ENCODE results near the gene PPP1R26. TPM values are rescaled to one million over a fixed set of nuclear protein-coding genes. Genes with fewer than 3 reads are reported as not detected.

Gene PPP1R26
- total RNA-seq, 2 experiments from 2014 or later: 0.29 to 0.32 TPM

DNA sequence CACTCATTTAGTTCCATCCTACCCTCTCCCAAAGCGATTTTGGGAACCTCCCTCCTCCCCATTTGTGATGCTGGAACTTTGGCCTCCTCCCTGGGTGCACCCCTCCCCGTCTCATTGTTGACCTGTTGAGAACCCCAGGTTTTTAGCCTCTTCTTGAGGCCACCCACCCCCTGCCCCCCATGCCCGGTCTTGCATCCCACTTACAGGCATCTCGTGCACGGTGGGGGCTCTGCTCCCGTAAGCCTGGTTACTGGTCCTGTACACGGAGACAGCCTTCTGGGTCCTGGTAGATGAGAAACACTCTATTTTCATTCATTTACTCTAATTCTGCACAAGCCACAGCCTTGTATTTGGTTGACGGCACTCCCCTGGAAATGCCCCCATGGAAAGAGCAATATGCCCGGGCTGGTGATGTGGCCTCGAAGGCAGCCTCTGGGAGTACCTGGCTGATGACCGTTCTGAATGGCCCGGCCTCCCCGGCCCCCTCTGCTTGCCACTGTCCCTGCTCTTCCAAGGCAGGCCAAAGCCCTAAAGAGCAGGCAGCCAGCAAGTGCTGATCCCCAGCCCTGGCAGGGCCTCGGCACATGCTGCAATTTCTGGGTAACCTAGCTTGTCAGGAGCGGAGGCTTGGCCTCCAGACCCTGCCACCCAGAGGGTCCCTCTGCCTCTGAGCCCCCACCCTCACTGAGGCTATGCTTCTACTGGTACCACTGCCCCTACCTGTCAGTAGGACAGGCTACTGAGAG, 19.0 kb downstream of the PPP1R26 start:
- CTCF ChIA-PET: interaction anchor here (0.6 kb wide), 1 partner anchor 13 kb away, joined by 3 read pairs; no protein-coding TSS in a partner anchor
- peaks cover 3% of the 10 kb centered on the region for H3K27me3 Mint-ChIP-seq (ENCODE audit: low read depth)
- DNase-seq: no peak
- H3K27ac Mint-ChIP-seq: no peak overlapping the region
- peaks cover 20% of the 10 kb centered on the region for H3K4me1 Mint-ChIP-seq (ENCODE audit: low read depth)
- intact Hi-C loops (cut with micrococcal nuclease): no loop called here
- H3K9me3 Mint-ChIP-seq: no peaks in the 10 kb centered on the region
- H3K4me3 Mint-ChIP-seq: no peak overlapping the region
- peaks cover 12% of the 10 kb centered on the region for H3K36me3 Mint-ChIP-seq (ENCODE audit: low read depth)

DNA sequence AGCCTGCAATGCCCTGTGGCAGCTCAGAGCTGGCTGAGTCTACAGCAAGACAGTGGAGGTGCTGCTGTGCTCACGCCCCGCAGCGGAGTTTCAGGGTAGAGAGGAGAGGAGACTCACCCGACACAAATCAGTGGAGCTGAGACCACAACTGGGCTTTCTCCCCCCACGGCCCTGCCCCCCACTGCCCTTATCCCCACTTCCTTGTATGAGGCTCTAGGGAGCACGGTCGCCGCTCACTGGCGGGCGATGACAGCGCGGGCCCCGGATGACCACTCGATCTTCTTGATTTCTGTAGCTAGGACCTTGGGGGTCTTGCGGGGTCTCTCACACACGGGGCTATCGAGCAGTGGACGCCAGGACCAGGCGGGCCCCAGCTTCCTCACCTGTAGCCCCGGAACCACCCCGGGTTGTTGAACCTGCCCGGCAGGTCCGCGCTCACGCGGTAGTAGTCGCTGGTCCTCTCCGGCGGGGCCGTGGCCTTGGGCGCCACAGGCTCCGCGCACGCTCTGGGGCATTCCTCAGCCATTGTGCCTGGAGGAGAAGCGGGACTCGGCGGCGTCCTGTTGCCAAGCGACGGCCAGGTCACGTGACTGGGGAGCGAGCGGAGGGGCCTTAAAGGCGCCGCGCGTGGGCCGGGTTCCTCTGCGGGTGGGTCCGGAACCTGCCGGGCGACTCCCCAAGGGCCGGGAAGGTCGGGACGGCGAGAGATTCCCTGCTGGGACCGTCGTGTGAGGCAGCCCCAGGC, 19.9 kb downstream of the PPP1R26 start:
- CTCF ChIA-PET: no interaction called here
- H3K4me3 Mint-ChIP-seq: peak overlapping the region; percentile 58
- DNase-seq: peak; percentile 86
- H3K4me1 Mint-ChIP-seq (ENCODE audit: low read depth): peaks cover 24% of the 10 kb centered on the region
- intact Hi-C loops (cut with micrococcal nuclease): loop anchor here (5.0 kb wide), 2 partner anchors 103 to 408 kb away; partner anchors contain the start of gene CAMSAP1
- peaks cover 17% of the 10 kb centered on the region for H3K36me3 Mint-ChIP-seq (ENCODE audit: low read depth)
- peaks cover 3% of the 10 kb centered on the region for H3K27me3 Mint-ChIP-seq (ENCODE audit: low read depth)
- no peaks in the 10 kb centered on the region for H3K9me3 Mint-ChIP-seq
- no peak overlapping the region for H3K27ac Mint-ChIP-seq

DNA sequence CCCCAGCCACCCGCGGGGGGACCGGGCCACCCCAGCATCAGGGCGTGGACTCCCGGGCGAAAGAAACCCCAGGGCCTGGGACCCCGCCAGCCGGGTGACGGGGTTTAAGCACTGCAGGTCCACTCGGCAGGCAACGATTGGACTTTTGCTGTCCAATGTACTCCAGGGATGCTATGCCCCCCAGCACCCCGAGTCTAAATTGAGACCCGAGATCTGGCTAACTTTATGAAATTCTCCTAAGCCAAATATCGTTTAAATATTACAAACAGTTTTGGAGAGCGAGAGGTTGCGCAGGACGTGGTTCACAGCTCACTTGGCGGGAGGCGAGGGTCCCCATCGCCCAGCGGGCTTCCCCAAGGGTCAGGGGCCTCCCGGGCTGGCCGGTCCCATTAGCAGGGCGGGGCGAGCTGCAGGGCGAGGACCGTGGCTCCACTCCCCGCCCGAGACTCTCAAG, 20.5 kb downstream of the PPP1R26 start:
- Mint-ChIP-seq H3K9me3 (no peaks in the 10 kb centered on the region), H3K4me3 (peak overlapping the region; percentile 93), H3K27ac (no peak overlapping the region), H3K4me1 (ENCODE audit: low read depth) (peaks cover 26% of the 10 kb centered on the region), H3K27me3 (ENCODE audit: low read depth) (peaks cover 3% of the 10 kb centered on the region), H3K36me3 (ENCODE audit: low read depth) (peaks cover 21% of the 10 kb centered on the region)
- intact Hi-C loops (cut with micrococcal nuclease): loop anchor here (5.0 kb wide), 2 partner anchors 102 to 407 kb away; partner anchors contain the start of gene CAMSAP1
- no peak for DNase-seq
- CTCF ChIA-PET: no interaction called here

GRCh38 chr9:135500525-135501260, 21.1 kb downstream of the PPP1R26 start, which contains the start of gene MRPS2:
Gene MRPS2, plus strand, starts transcription at chr9:135500682. Its CDS starts 29 bp downstream, at chr9:135500711.
- CTCF ChIA-PET: no interaction called here
- peak; percentile 85 for DNase-seq
- Mint-ChIP-seq H3K27me3 (ENCODE audit: low read depth) (peaks cover 3% of the 10 kb centered on the region), H3K9me3 (no peaks in the 10 kb centered on the region), H3K4me3 (peak within 1 kb of the TSS; percentile 93), H3K36me3 (ENCODE audit: low read depth) (peaks cover 25% of the 10 kb centered on the region), H3K4me1 (ENCODE audit: low read depth) (peaks cover 26% of the 10 kb centered on the region), H3K27ac (peak within 1 kb of the TSS; percentile 93)
- intact Hi-C loops (cut with micrococcal nuclease): loop anchor here (5.0 kb wide), 2 partner anchors 102 to 407 kb away; partner anchors contain the start of gene CAMSAP1

DNA sequence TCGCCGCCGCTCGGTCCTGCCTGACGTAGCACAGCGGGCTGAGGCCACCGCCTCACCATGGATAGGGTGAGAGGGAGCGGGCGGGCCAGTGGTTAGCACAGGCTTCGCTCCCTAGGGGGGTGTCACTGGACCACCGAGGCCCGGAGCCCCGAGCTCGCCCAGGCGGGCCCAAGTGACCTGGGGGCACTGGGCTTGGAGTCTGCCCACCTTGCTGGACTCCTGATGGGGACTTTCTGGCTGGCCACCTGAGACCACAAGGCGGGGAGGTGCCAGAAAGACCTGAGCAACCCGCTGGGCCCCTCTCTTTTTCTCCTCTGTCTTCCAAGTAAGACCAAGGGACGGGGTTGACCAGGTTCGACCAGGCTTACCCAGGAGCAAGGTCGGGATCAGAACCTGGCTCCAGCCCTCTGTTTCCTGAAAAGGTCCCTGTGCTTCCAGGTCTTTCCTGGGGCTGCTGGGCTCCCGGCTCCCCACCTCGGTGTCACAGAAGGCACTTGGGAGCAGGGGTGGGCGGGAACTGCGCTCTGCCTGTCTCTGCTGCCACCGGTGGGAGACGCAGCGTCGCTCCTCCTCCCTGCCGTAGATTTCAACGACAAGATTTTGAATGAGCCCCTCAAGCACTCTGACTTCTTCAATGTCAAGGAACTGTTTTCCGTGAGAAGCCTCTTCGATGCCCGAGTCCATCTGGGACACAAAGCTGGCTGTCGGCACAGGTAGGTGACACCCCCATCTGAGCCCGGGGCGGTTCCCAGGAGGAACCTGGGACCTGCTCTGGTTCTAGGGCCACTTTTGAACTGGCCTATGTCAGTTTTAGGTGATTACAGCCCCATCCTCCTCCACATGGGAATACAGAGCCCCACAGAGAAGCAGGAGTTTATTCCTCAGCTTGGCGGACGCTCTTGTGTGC, 21.9 kb downstream of the PPP1R26 start:
- peak overlapping the region; percentile 36 for H3K27ac Mint-ChIP-seq
- H3K27me3 Mint-ChIP-seq (ENCODE audit: low read depth): peaks cover 3% of the 10 kb centered on the region
- peak overlapping the region; percentile 93 for H3K4me3 Mint-ChIP-seq
- no peaks in the 10 kb centered on the region for H3K9me3 Mint-ChIP-seq
- DNase-seq: peak; percentile 45
- CTCF ChIA-PET: no interaction called here
- intact Hi-C loops (cut with micrococcal nuclease): loop anchor here (5.0 kb wide), 2 partner anchors 101 to 406 kb away; partner anchors contain the start of gene CAMSAP1
- peaks cover 26% of the 10 kb centered on the region for H3K4me1 Mint-ChIP-seq (ENCODE audit: low read depth)
- peaks cover 25% of the 10 kb centered on the region for H3K36me3 Mint-ChIP-seq (ENCODE audit: low read depth)

GRCh38 chr9:135502168-135502872, 22.7 kb downstream of the PPP1R26 start:
- Mint-ChIP-seq H3K9me3 (no peaks in the 10 kb centered on the region), H3K36me3 (ENCODE audit: low read depth) (peaks cover 25% of the 10 kb centered on the region), H3K4me1 (ENCODE audit: low read depth) (peaks cover 26% of the 10 kb centered on the region), H3K27me3 (ENCODE audit: low read depth) (peaks cover 3% of the 10 kb centered on the region), H3K4me3 (peak overlapping the region; percentile 93), H3K27ac (no peak overlapping the region)
- intact Hi-C loops (cut with micrococcal nuclease): loop anchor here (5.0 kb wide), 2 partner anchors 100 to 405 kb away; partner anchors contain the start of gene CAMSAP1
- DNase-seq: no peak
- CTCF ChIA-PET: no interaction called here

DNA sequence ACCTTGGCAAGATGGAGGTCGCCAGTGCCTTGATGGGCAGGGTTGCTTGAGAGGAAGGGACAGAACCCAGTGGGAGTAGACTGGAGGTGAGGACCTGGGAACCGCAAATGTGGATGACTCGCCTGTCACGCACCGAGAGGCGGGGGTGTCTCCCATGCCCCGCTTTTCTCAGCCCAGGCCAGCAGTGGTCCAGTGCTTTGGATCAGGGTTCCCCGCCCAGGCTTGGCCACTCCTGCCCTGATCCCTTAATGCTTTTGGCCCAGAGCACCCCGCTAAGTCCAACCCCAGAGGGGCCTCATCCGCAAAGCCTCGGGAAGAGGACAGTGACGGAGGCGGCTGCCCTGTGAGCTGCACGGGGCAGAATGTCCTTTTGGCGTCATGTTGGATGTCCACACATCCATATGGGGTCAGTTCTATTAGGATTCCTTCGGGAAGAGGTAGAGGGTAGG, 23.3 kb downstream of the PPP1R26 start:
- Mint-ChIP-seq H3K9me3 (peaks cover under 1% of the 10 kb centered on the region), H3K27me3 (ENCODE audit: low read depth) (peaks cover 3% of the 10 kb centered on the region), H3K36me3 (ENCODE audit: low read depth) (peaks cover 25% of the 10 kb centered on the region), H3K4me1 (ENCODE audit: low read depth) (peaks cover 26% of the 10 kb centered on the region), H3K27ac (no peak overlapping the region), H3K4me3 (no peak overlapping the region)
- DNase-seq: no peak
- intact Hi-C loops (cut with micrococcal nuclease): loop anchor here (5.0 kb wide), 2 partner anchors 99 to 404 kb away; partner anchors contain the start of gene CAMSAP1
- CTCF ChIA-PET: interaction anchor here (0.6 kb wide), 1 partner anchor 228 kb away, joined by 3 read pairs; no protein-coding TSS in a partner anchor

DNA sequence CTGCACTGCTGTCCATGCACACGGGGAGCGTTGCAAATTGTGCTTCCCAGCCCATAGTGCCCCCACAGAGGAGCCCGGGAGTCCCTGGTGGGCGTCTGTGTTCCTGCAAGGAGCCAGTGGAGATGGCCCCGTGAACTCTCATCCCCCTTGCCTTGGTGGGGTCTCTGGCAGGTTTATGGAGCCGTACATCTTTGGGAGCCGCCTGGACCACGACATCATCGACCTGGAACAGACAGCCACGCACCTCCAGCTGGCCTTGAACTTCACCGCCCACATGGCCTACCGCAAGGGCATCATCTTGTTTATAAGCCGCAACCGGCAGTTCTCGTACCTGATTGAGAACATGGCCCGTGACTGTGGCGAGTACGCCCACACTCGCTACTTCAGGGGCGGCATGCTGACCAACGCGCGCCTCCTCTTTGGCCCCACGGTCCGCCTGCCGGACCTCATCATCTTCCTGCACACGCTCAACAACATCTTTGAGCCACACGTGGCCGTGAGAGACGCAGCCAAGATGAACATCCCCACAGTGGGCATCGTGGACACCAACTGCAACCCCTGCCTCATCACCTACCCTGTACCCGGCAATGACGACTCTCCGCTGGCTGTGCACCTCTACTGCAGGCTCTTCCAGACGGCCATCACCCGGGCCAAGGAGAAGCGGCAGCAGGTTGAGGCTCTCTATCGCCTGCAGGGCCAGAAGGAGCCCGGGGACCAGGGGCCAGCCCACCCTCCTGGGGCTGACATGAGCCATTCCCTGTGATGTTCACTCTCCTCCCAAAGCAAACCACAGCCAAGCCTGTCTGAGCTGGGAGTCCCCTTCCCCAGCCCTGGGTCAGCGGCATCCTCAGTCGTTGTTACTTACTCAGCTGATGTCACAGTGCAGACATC, 24.0 kb downstream of the PPP1R26 start:
- intact Hi-C loops (cut with micrococcal nuclease): loop anchor here (5.0 kb wide), 2 partner anchors 99 to 404 kb away; partner anchors contain the start of gene CAMSAP1
- Mint-ChIP-seq H3K4me1 (ENCODE audit: low read depth) (peaks cover 26% of the 10 kb centered on the region), H3K27ac (no peak overlapping the region), H3K4me3 (peak overlapping the region; percentile 13), H3K27me3 (ENCODE audit: low read depth) (no peaks in the 10 kb centered on the region), H3K36me3 (ENCODE audit: low read depth) (peaks cover 25% of the 10 kb centered on the region), H3K9me3 (peaks cover 6% of the 10 kb centered on the region)
- DNase-seq: no peak
- CTCF ChIA-PET: interaction anchor here (0.6 to 1.2 kb wide), 2 partner anchors 20 to 229 kb away, joined by 3 read pairs; no protein-coding TSS in a partner anchor

DNA sequence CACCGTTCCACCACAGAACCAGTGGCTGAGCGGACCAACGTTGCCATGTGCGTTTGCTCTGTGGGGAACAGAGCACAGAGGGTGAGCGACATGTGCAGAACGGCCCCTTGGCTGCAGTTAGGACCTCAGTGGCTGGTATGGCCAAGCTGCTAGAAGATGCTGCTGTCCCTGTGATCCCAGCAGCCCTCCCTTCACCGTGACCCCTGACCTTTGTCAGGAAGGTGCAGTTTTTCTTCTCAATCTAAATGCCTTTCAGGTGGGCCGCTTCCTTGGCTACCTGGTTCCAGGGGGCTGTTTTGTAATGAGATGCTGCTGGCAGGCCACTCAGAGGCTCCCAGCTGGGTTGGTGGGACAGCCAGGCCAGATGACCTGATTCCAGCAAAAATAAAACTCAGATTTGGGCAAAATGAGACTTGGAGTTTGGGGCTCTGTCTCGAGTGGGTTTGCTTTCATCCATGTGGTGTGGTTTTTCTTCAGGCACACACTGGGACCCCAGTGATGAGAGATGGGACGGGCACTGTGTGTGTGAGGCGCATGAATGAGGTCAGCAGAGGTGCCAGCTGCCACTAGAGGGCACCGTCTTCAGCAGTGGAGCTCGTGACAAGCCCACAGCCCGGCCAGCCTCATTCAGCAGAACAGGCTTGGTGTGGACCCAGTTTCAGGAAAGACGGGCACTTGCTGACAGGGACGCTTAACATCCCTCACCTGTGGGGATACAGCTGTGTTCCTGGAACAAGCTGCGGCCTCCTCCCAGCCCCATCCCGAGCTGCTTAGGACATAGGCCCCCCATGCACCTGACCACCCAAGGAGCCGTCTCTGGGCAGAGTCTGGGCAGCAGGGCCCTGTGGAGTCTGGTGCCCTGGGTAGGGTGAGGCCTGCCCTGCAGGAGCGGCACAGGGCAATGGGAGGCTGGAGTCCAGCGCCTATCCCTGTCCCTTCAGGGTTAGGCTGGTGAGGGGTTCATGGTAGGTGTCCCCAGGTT, 25.0 kb downstream of the PPP1R26 start:
- Mint-ChIP-seq H3K4me3 (no peak overlapping the region), H3K36me3 (ENCODE audit: low read depth) (peaks cover 25% of the 10 kb centered on the region), H3K27ac (no peak overlapping the region), H3K9me3 (peaks cover 16% of the 10 kb centered on the region), H3K4me1 (ENCODE audit: low read depth) (peaks cover 22% of the 10 kb centered on the region), H3K27me3 (ENCODE audit: low read depth) (no peaks in the 10 kb centered on the region)
- CTCF ChIA-PET: interaction anchor here (1.0 to 1.5 kb wide), 6 partner anchors 11 to 71 kb away, joined by 3 to 4 read pairs (median 4); no protein-coding TSS in a partner anchor
- DNase-seq: peak; percentile 64
- intact Hi-C loops (cut with micrococcal nuclease): loop anchor here (5.0 kb wide), 2 partner anchors 98 to 403 kb away; partner anchors contain the start of gene CAMSAP1
